ENCODE measurements around the gene WDHD1.
"Not testable (repeated sequence)": the region's sequence is repeated elsewhere in the genome, so short reads cannot be mapped to it uniquely, and the experiment has no call there.

Gene WDHD1

GRCh38 chr14:55064896-55065295 is 38.0 kb upstream of the WDHD1 start:
- not testable (repeated sequence) for H3K27ac ChIP-seq (ENCODE audit: low read depth in 2 of 2, low read length in 2 of 2); H3K27me3 ChIP-seq (ENCODE audit: control insufficient read depth in 2 of 2, insufficient read depth in 2 of 2, low read length in 2 of 2); H3K9ac ChIP-seq (ENCODE audit: low read depth in 1 of 2, low read length in 2 of 2); H3K4me3 ChIP-seq (ENCODE audit: low read length in 2 of 2); H3K4me1 ChIP-seq (ENCODE audit: control insufficient read depth in 2 of 2, insufficient read depth in 2 of 2, low read length in 2 of 2); H3K9me3 ChIP-seq (ENCODE audit: control insufficient read depth in 2 of 2, low read length in 2 of 2)
- peaks cover 21 to 27% of the 10 kb centered on the region in 2 donors for H3K36me3 ChIP-seq (ENCODE audit: control insufficient read depth in 2 of 2, insufficient read depth in 2 of 2, low read length in 2 of 2)

DNA sequence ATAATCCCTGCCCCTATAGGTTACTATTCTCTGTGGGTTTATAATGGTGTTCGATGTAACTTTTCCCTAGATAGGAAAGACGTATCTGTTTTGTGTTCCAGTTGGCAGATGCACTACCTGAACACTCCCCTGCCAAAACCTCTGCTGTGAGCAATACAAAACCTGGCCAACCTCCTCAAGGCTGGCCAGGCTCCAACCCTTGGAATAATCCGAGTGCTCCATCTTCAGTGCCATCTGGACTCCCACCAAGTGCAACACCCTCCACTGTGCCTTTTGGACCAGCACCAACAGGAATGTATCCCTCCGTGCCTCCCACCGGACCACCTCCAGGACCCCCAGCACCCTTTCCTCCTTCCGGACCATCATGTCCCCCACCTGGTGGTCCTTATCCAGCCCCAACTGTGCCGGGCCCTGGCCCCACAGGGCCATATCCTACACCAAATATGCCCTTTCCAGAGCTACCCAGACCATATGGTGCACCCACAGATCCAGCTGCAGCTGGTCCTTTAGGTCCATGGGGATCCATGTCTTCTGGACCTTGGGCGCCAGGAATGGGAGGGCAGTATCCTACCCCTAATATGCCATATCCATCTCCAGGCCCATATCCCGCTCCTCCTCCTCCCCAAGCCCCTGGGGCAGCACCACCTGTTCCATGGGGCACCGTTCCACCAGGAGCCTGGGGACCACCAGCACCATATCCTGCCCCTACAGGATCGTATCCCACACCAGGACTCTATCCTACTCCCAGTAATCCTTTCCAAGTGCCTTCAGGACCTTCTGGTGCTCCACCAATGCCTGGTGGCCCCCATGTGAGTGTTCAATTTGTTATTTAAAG is 35.8 kb upstream of the WDHD1 start:
- no peak overlapping the region for H3K9ac ChIP-seq (ENCODE audit: low read depth in 1 of 2, low read length in 2 of 2)
- H3K4me3 ChIP-seq (ENCODE audit: low read length in 2 of 2) = no peak overlapping the region
- H3K9me3 ChIP-seq (ENCODE audit: control insufficient read depth in 2 of 2, low read length in 2 of 2) = no peaks in the 10 kb centered on the region
- no peaks in the 10 kb centered on the region for H3K4me1 ChIP-seq (ENCODE audit: control insufficient read depth in 2 of 2, insufficient read depth in 2 of 2, low read length in 2 of 2)
- H3K27me3 ChIP-seq (ENCODE audit: control insufficient read depth in 2 of 2, insufficient read depth in 2 of 2, low read length in 2 of 2) = no peaks in the 10 kb centered on the region
- H3K27ac ChIP-seq (ENCODE audit: low read depth in 2 of 2, low read length in 2 of 2) = no peak overlapping the region
- peaks cover 25 to 38% of the 10 kb centered on the region in 2 donors for H3K36me3 ChIP-seq (ENCODE audit: control insufficient read depth in 2 of 2, insufficient read depth in 2 of 2, low read length in 2 of 2)

DNA sequence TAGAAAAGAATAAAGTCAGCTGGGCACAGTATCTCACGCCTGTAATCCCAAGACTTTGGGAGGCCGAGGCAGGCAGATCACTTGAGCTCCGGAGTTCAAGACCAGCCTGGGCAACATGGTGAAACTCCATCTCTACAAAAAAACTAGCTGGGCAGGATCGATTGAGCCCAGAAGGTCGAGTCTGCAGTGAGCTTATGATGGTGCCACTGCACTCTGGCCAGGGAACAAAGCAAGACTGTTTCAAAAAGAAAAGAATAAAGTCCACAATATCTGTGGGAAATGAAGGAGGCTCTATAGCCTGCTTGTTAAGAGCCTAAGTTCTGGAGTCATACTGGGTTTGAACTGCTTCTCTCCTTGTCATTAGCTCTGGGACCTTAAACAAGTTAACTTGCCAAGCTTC is 32.4 kb upstream of the WDHD1 start:
- Histone ChIP-seq H3K36me3 (ENCODE audit: control insufficient read depth in 2 of 2, insufficient read depth in 2 of 2, low read length in 2 of 2) (peaks cover 19 to 35% of the 10 kb centered on the region in 2 donors), H3K9ac (ENCODE audit: low read depth in 1 of 2, low read length in 2 of 2) (no peak overlapping the region), H3K9me3 (ENCODE audit: control insufficient read depth in 2 of 2, low read length in 2 of 2) (no peaks in the 10 kb centered on the region), H3K4me3 (ENCODE audit: low read length in 2 of 2) (no peak overlapping the region), H3K4me1 (ENCODE audit: control insufficient read depth in 2 of 2, insufficient read depth in 2 of 2, low read length in 2 of 2) (no peaks in the 10 kb centered on the region), H3K27me3 (ENCODE audit: control insufficient read depth in 2 of 2, insufficient read depth in 2 of 2, low read length in 2 of 2) (no peaks in the 10 kb centered on the region), H3K27ac (ENCODE audit: low read depth in 2 of 2, low read length in 2 of 2) (no peak overlapping the region)

DNA sequence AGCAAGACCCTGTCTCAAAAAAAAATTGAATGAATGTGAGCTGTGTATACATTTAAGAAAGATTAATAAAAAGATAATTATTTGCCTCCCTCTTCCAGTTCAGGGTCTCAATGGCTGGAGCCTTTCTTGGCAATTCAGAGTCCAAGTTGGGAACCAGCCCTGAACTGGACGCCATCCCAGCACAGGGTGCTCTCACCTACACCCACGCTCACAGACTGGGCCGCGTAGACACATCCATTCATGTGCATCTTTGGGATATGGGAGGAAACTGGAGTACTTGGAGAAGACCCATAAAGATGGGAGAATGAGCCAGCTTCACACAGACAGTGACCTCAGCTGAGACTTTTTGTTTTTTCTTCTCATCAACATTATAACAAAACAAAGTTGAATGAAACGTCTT is 31.0 kb upstream of the WDHD1 start:
- no peak overlapping the region for H3K9ac ChIP-seq (ENCODE audit: low read depth in 1 of 2, low read length in 2 of 2)
- H3K9me3 ChIP-seq (ENCODE audit: control insufficient read depth in 2 of 2, low read length in 2 of 2) = no peaks in the 10 kb centered on the region
- H3K27me3 ChIP-seq (ENCODE audit: control insufficient read depth in 2 of 2, insufficient read depth in 2 of 2, low read length in 2 of 2) = no peaks in the 10 kb centered on the region
- H3K4me3 ChIP-seq (ENCODE audit: low read length in 2 of 2) = no peak overlapping the region
- peaks cover 9 to 27% of the 10 kb centered on the region in 2 donors for H3K36me3 ChIP-seq (ENCODE audit: control insufficient read depth in 2 of 2, insufficient read depth in 2 of 2, low read length in 2 of 2)
- no peak overlapping the region for H3K27ac ChIP-seq (ENCODE audit: low read depth in 2 of 2, low read length in 2 of 2)
- H3K4me1 ChIP-seq (ENCODE audit: control insufficient read depth in 2 of 2, insufficient read depth in 2 of 2, low read length in 2 of 2) = peaks cover 3 to 7% of the 10 kb centered on the region in 2 donors

DNA sequence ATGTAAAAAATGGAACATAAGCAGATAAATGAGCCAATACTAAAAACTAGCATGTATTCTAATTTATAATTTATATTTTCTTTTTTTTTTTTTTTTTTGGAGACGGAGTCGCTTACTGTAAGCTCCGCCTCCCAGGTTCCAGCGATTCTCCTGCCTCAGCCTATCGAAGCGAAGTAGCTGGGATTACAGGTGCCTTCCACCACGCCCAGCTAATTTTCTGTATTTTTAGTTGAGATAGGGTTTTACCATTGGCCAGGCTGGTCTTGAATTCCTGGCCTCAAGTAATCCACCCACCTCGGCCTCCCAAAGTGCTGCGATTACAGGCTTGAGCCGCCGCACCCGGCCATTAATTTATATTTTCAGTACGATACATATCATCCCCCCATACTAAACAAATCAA is 27.2 kb upstream of the WDHD1 start:
- Histone ChIP-seq H3K4me3 (ENCODE audit: low read length in 2 of 2) (no peak overlapping the region), H3K27ac (ENCODE audit: low read depth in 2 of 2, low read length in 2 of 2) (no peak overlapping the region), H3K9ac (ENCODE audit: low read depth in 1 of 2, low read length in 2 of 2) (no peak overlapping the region), H3K27me3 (ENCODE audit: control insufficient read depth in 2 of 2, insufficient read depth in 2 of 2, low read length in 2 of 2) (no peaks in the 10 kb centered on the region), H3K9me3 (ENCODE audit: control insufficient read depth in 2 of 2, low read length in 2 of 2) (no peaks in the 10 kb centered on the region), H3K4me1 (ENCODE audit: control insufficient read depth in 2 of 2, insufficient read depth in 2 of 2, low read length in 2 of 2) (peaks cover 14 to 17% of the 10 kb centered on the region in 2 donors), H3K36me3 (ENCODE audit: control insufficient read depth in 2 of 2, insufficient read depth in 2 of 2, low read length in 2 of 2) (peaks cover 0 to 14% of the 10 kb centered on the region in 2 donors)

- Histone ChIP-seq H3K27me3 (ENCODE audit: control insufficient read depth in 2 of 2, insufficient read depth in 2 of 2, low read length in 2 of 2) (no peaks in the 10 kb centered on the region), H3K9ac (ENCODE audit: low read depth in 1 of 2, low read length in 2 of 2) (no peak overlapping the region), H3K4me1 (ENCODE audit: control insufficient read depth in 2 of 2, insufficient read depth in 2 of 2, low read length in 2 of 2) (peaks cover 14 to 17% of the 10 kb centered on the region in 2 donors), H3K36me3 (ENCODE audit: control insufficient read depth in 2 of 2, insufficient read depth in 2 of 2, low read length in 2 of 2) (peaks cover 0 to 14% of the 10 kb centered on the region in 2 donors), H3K27ac (ENCODE audit: low read depth in 2 of 2, low read length in 2 of 2) (no peak overlapping the region), H3K4me3 (ENCODE audit: low read length in 2 of 2) (peak overlapping the region in 1 of 2 donors; percentile 95), H3K9me3 (ENCODE audit: control insufficient read depth in 2 of 2, low read length in 2 of 2) (no peaks in the 10 kb centered on the region)
These were observed 26.6 kb upstream of the WDHD1 start for GRCh38 chr14:55053500-55053899.

DNA sequence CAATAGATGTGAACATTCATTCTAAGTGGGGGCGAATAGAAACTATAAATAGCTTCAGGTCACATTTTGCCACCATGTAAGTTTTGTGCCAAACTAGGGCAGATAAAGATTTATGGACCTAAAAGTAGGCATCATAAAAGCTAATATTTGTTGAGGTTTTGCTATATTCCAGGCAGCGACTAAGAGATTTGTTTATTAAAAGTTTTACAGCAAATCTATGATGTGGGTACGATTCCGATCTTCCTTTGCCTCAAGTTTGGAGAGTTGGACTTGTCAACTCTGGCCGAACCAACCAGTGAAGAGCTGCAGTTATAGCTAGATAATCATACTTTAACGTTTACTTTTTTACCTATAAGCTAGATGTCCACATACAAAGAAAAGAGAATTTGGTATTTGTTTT is 26.1 kb upstream of the WDHD1 start:
- peak overlapping the region; percentile 95 to 98 for H3K4me3 ChIP-seq (ENCODE audit: low read length in 2 of 2)
- H3K9ac ChIP-seq (ENCODE audit: low read depth in 1 of 2, low read length in 2 of 2) = peak overlapping the region in 1 of 2 donors; percentile 100
- H3K4me1 ChIP-seq (ENCODE audit: control insufficient read depth in 2 of 2, insufficient read depth in 2 of 2, low read length in 2 of 2) = peaks cover 14 to 17% of the 10 kb centered on the region in 2 donors
- peak overlapping the region in 1 of 2 donors; percentile 99 for H3K27ac ChIP-seq (ENCODE audit: low read depth in 2 of 2, low read length in 2 of 2)
- no peaks in the 10 kb centered on the region for H3K27me3 ChIP-seq (ENCODE audit: control insufficient read depth in 2 of 2, insufficient read depth in 2 of 2, low read length in 2 of 2)
- peaks cover 0 to 12% of the 10 kb centered on the region in 2 donors for H3K36me3 ChIP-seq (ENCODE audit: control insufficient read depth in 2 of 2, insufficient read depth in 2 of 2, low read length in 2 of 2)
- no peaks in the 10 kb centered on the region for H3K9me3 ChIP-seq (ENCODE audit: control insufficient read depth in 2 of 2, low read length in 2 of 2)

GRCh38 chr14:55052269-55052930 is 25.5 kb upstream of the WDHD1 start:
- Histone ChIP-seq H3K9me3 (ENCODE audit: control insufficient read depth in 2 of 2, low read length in 2 of 2) (no peaks in the 10 kb centered on the region), H3K4me1 (ENCODE audit: control insufficient read depth in 2 of 2, insufficient read depth in 2 of 2, low read length in 2 of 2) (peaks cover 14 to 17% of the 10 kb centered on the region in 2 donors), H3K36me3 (ENCODE audit: control insufficient read depth in 2 of 2, insufficient read depth in 2 of 2, low read length in 2 of 2) (peaks cover 0 to 8% of the 10 kb centered on the region in 2 donors), H3K27ac (ENCODE audit: low read depth in 2 of 2, low read length in 2 of 2) (peak overlapping the region; percentile 99 to 100), H3K4me3 (ENCODE audit: low read length in 2 of 2) (peak overlapping the region; percentile 95 to 98), H3K27me3 (ENCODE audit: control insufficient read depth in 2 of 2, insufficient read depth in 2 of 2, low read length in 2 of 2) (no peaks in the 10 kb centered on the region), H3K9ac (ENCODE audit: low read depth in 1 of 2, low read length in 2 of 2) (peak overlapping the region; percentile 100)

GRCh38 chr14:55051423-55052268 is 24.7 kb upstream of the WDHD1 start, which contains the start of gene MAPK1IP1L:
MAPK1IP1L (plus strand) TSS chr14:55051647; CDS start chr14:55061684, 10,037 bp downstream.
- peak within 1 kb of the TSS; percentile 100 for H3K9ac ChIP-seq (ENCODE audit: low read depth in 1 of 2, low read length in 2 of 2)
- H3K36me3 ChIP-seq (ENCODE audit: control insufficient read depth in 2 of 2, insufficient read depth in 2 of 2, low read length in 2 of 2) = peaks cover 0 to 8% of the 10 kb centered on the region in 2 donors
- H3K27ac ChIP-seq (ENCODE audit: low read depth in 2 of 2, low read length in 2 of 2) = peak within 1 kb of the TSS; percentile 99 to 100
- no peaks in the 10 kb centered on the region for H3K27me3 ChIP-seq (ENCODE audit: control insufficient read depth in 2 of 2, insufficient read depth in 2 of 2, low read length in 2 of 2)
- H3K9me3 ChIP-seq (ENCODE audit: control insufficient read depth in 2 of 2, low read length in 2 of 2) = no peaks in the 10 kb centered on the region
- H3K4me1 ChIP-seq (ENCODE audit: control insufficient read depth in 2 of 2, insufficient read depth in 2 of 2, low read length in 2 of 2) = peaks cover 14 to 17% of the 10 kb centered on the region in 2 donors
- peak within 1 kb of the TSS; percentile 95 to 98 for H3K4me3 ChIP-seq (ENCODE audit: low read length in 2 of 2)

Data from mucosa of rectum (tissue), 2 donors.